GM12878 (cell line): ENCODE measurements around the gene TPBGL.

Experiments used
- CTCF ChIP-seq, 3 experiments: IDR thresholded peaks in 2 of 3; conservative IDR thresholded peaks in 1 of 3; 2 replicates each; pipeline ENCODE4 v1.5.1; 2011; ENCODE audit warnings: low read depth in 3 of 3, low read length in 3 of 3, mild to moderate bottlenecking in 3 of 3, control low read depth in 2 of 3, moderate library complexity in 2 of 3, inconsistent platforms in 1 of 3, mixed read lengths in 1 of 3; ENCODE audit not compliant: control insufficient read depth in 2 of 3, insufficient read depth in 1 of 3; ENCODE audit errors: extremely low read depth in 1 of 3
- EP300 ChIP-seq, 2 experiments: fragments of 150-350 bp in 1 of 2; IDR thresholded peaks; 2 replicates each; pipeline ENCODE4 v1.6.1; 2011 to 2012; ENCODE audit warnings: low read depth in 2 of 2, low read length in 2 of 2, borderline replicate concordance in 1 of 2, improper control_type of control experiment in 1 of 2, inconsistent platforms in 1 of 2; ENCODE audit not compliant: control insufficient read depth in 1 of 2
- EZH2 ChIP-seq: IDR thresholded peaks from 2 replicates; pipeline ENCODE4 v1.6.1; 2012; ENCODE audit warnings: low read depth, mild to moderate bottlenecking, control low read depth, inconsistent platforms, low read length, borderline replicate concordance; ENCODE audit not compliant: control insufficient read depth
- POLR2A ChIP-seq: IDR thresholded peaks from 2 replicates; pipeline ENCODE4 v1.6.1; 2011; ENCODE audit warnings: low read depth, mild to moderate bottlenecking, low read length
- POLR2AphosphoS5 ChIP-seq: IDR thresholded peaks from 2 replicates; pipeline ENCODE4 v1.6.1; 2011; ENCODE audit warnings: mild to moderate bottlenecking, low read length, inconsistent platforms
- TCF3 ChIP-seq: IDR thresholded peaks from 2 replicates; pipeline ENCODE4 v1.6.1; 2012; ENCODE audit warnings: low read depth, mild to moderate bottlenecking, low read length, borderline replicate concordance; ENCODE audit not compliant: insufficient read depth

- TF ChIP-seq CTCF (IDR thresholded peaks at IDR 0.05 in 2 of 3, conservative IDR thresholded peaks at IDR 0.05 in 1 of 3; ENCODE audit: control insufficient read depth in 2 of 3, extremely low read depth in 1 of 3, insufficient read depth in 1 of 3, low read depth in 3 of 3, low read length in 3 of 3) = no peak
- no peak for TF ChIP-seq POLR2A
- TF ChIP-seq TCF3 = no peak
- no peak for TF ChIP-seq POLR2AphosphoS5
- TF ChIP-seq EZH2 = no peak
- no peak for TF ChIP-seq EP300 (IDR thresholded peaks at IDR 0.05; ENCODE audit: borderline replicate concordance in 1 of 2, control insufficient read depth in 1 of 2, low read depth in 2 of 2, low read length in 2 of 2)
Measured at GRCh38 chr11:75240311-75241035, at the start of gene TPBGL.
